NT2/D1 (cell line): ENCODE results near the gene CCER1.

Experiments used
- DNase-seq: peaks from one replicate; pipeline ENCODE4 v3.0.0-alpha.2; 2011; ENCODE audit warnings: low read depth, low spot score
- H3K27me3 ChIP-seq: 2 replicates; pipeline ENCODE4 v1.6.0; 2011; ENCODE audit warnings: mild to moderate bottlenecking; ENCODE audit not compliant: insufficient read length, insufficient read depth
- H3K36me3 ChIP-seq: 2 replicates; pipeline ENCODE4 v1.6.1; 2011; ENCODE audit warnings: mild to moderate bottlenecking, low read length, mixed read lengths; ENCODE audit not compliant: insufficient read depth, insufficient read length
- H3K4me1 ChIP-seq: 2 replicates; pipeline ENCODE4 v1.5.1; 2011; ENCODE audit not compliant: insufficient read depth, insufficient read length
- H3K4me3 ChIP-seq: 2 replicates; pipeline ENCODE4 v1.5.1; 2011; ENCODE audit warnings: low read depth; ENCODE audit not compliant: insufficient read length
- H3K9ac ChIP-seq: 2 replicates; pipeline ENCODE4 v1.6.0; 2011; ENCODE audit warnings: low read depth; ENCODE audit not compliant: insufficient read length
- H3K9me3 ChIP-seq: 2 replicates; pipeline ENCODE4 v1.5.1; 2011; ENCODE audit warnings: mild to moderate bottlenecking, low read length; ENCODE audit not compliant: insufficient read depth
- SUZ12 ChIP-seq: IDR thresholded peaks from 2 replicates; pipeline ENCODE4 v1.6.1; 2011; ENCODE audit not compliant: insufficient read length, insufficient read depth; ENCODE audit errors: extremely low read depth
- YY1 ChIP-seq: IDR thresholded peaks from 2 replicates; pipeline ENCODE4 v1.6.1; 2011; ENCODE audit not compliant: insufficient read length, insufficient read depth
- ZNF274 ChIP-seq: IDR thresholded peaks from 2 replicates; pipeline ENCODE4 v1.6.1; 2011; ENCODE audit warnings: mild to moderate bottlenecking, low read depth, low read length

Gene CCER1

GRCh38 chr12:90920222-90920621, 34.8 kb downstream of the CCER1 start:
- no peak overlapping the region for H3K9ac ChIP-seq
- DNase-seq: no peak
- no peaks in the 10 kb centered on the region for H3K27me3 ChIP-seq
- no peaks in the 10 kb centered on the region for H3K9me3 ChIP-seq
- TF ChIP-seq YY1: no peak
- TF ChIP-seq SUZ12: no peak
- TF ChIP-seq ZNF274: no peak
- no peaks in the 10 kb centered on the region for H3K36me3 ChIP-seq
- no peaks in the 10 kb centered on the region for H3K4me1 ChIP-seq
- H3K4me3 ChIP-seq: no peak overlapping the region

GRCh38 chr12:90917431-90917830, 37.5 kb downstream of the CCER1 start:
- Histone ChIP-seq H3K27me3 (no peaks in the 10 kb centered on the region), H3K4me3 (no peak overlapping the region), H3K4me1 (no peaks in the 10 kb centered on the region), H3K9ac (no peak overlapping the region), H3K9me3 (peaks cover 8% of the 10 kb centered on the region; the same call in 1 of the 2 replicates), H3K36me3 (no peaks in the 10 kb centered on the region)
- TF ChIP-seq SUZ12 (no peak), YY1 (no peak), ZNF274 (no peak)
- no peak for DNase-seq

- Histone ChIP-seq H3K4me3 (no peak overlapping the region), H3K9me3 (peaks cover 8% of the 10 kb centered on the region; the same call in 1 of the 2 replicates), H3K27me3 (no peaks in the 10 kb centered on the region), H3K4me1 (no peaks in the 10 kb centered on the region), H3K9ac (no peak overlapping the region), H3K36me3 (no peaks in the 10 kb centered on the region)
- TF ChIP-seq ZNF274: no peak
- TF ChIP-seq YY1: no peak
- no peak for TF ChIP-seq SUZ12
- DNase-seq: no peak
Measured at GRCh38 chr12:90916516-90916915, 38.5 kb downstream of the CCER1 start.

GRCh38 chr12:90915353-90915752, 39.6 kb downstream of the CCER1 start:
- H3K36me3 ChIP-seq: no peaks in the 10 kb centered on the region
- H3K4me1 ChIP-seq: no peaks in the 10 kb centered on the region
- peaks cover 8% of the 10 kb centered on the region; the same call in 1 of the 2 replicates for H3K9me3 ChIP-seq
- TF ChIP-seq ZNF274 (no peak), SUZ12 (no peak), YY1 (no peak)
- no peak for DNase-seq
- no peak overlapping the region for H3K9ac ChIP-seq
- H3K4me3 ChIP-seq: no peak overlapping the region
- H3K27me3 ChIP-seq: no peaks in the 10 kb centered on the region

- no peak overlapping the region for H3K9ac ChIP-seq
- H3K9me3 ChIP-seq: peaks cover 8% of the 10 kb centered on the region; the same call in 1 of the 2 replicates
- no peaks in the 10 kb centered on the region for H3K27me3 ChIP-seq
- no peaks in the 10 kb centered on the region for H3K36me3 ChIP-seq
- no peak for TF ChIP-seq ZNF274
- TF ChIP-seq YY1: no peak
- no peak for TF ChIP-seq SUZ12
- DNase-seq: no peak
- no peaks in the 10 kb centered on the region for H3K4me1 ChIP-seq
- no peak overlapping the region for H3K4me3 ChIP-seq
Measured at GRCh38 chr12:90910958-90911357, 44.0 kb downstream of the CCER1 start.

- H3K9me3 ChIP-seq: peaks cover 8% of the 10 kb centered on the region; the same call in 1 of the 2 replicates
- TF ChIP-seq ZNF274 (no peak), SUZ12 (no peak), YY1 (no peak)
- H3K36me3 ChIP-seq: no peaks in the 10 kb centered on the region
- no peaks in the 10 kb centered on the region for H3K27me3 ChIP-seq
- peak; percentile 22 for DNase-seq
- no peak overlapping the region for H3K4me3 ChIP-seq
- no peaks in the 10 kb centered on the region for H3K4me1 ChIP-seq
- no peak overlapping the region for H3K9ac ChIP-seq
Measured at GRCh38 chr12:90909069-90909770, 45.8 kb downstream of the CCER1 start.

- no peak for TF ChIP-seq ZNF274
- no peak for TF ChIP-seq SUZ12
- TF ChIP-seq YY1: no peak
- no peak for DNase-seq
- Histone ChIP-seq H3K9ac (no peak overlapping the region), H3K9me3 (peaks cover under 1% of the 10 kb centered on the region; the same call in 1 of the 2 replicates), H3K36me3 (no peaks in the 10 kb centered on the region), H3K4me1 (no peaks in the 10 kb centered on the region), H3K4me3 (no peak overlapping the region), H3K27me3 (no peaks in the 10 kb centered on the region)
Measured at GRCh38 chr12:90908465-90908864, 46.5 kb downstream of the CCER1 start.
